HG03457 (cell line): Measurements from ENCODE around the gene ITLN1.
"Not testable (repeated sequence)": the region's sequence is repeated elsewhere in the genome, so short reads cannot be mapped to it uniquely, and the experiment has no call there.

Experiments
- ATAC-seq: cut with Tn5 transposase; IDR thresholded peaks from one replicate; pipeline ENCODE4 v1.9.1; 2021; ENCODE audit warnings: moderate number of reproducible peaks; ENCODE audit not compliant: unreplicated experiment

The ITLN1 gene

DNA sequence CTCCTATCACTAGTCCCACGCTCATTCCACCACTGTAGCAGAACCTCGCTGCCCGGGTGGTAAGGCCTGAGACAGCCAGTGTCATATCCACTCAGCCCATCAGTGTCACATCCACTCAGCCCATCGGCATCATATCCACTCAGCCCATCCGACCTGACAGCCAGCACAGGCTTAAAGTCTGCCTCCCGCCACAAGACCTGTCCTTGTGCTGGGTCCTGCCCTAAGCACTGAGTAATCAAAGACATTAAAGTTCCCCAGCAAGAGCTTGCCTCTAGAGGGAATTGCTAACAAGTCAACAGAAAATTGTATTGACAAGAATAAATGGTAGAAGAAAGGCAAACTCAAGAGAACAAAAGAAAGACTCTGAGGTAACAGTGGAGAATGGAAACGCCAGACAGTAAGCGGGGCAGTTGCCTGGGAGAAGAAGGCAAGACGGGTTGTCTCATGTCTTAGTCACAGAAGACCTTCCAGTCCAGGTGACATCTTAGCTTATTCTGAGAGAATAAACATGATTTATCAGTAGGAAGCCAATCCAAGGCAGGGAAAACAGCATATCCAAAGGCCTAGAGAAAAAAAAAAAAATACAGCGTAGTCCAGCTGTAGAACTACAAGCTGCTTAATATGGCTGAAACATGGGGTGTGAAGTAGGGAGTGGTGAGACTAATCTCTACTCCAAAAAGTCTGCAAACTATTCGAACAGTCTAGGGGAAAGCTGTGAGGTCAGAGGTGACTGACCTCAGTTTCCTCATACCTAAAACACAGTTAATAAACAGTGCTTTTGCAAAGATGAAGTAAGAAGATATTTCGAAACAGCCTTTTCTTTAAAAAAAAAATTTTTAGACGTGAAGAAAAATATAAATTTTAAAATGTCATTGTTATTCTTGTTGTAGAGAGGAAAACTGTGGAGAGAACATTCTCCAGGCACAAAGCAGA is 1.1 kb downstream of the ITLN1 start:
- ATAC-seq = no peak

DNA sequence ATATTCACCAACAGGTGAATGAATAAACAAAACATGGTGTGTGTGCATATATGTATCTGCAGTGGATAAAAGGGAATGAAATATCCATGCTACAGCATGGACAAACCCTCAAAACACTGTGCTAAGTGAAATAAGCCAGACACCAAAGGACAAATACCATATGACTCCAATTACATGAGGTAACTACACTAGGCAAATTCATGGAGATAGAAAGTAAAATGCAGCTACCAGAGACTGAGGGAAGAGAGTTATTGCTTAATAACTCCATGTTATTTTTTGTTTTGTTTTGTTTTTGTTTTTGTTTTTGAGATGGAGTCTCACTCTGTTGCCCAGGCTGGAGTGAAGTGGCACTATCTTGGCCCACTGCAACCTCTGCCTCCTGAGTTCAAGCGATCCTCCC is 2.4 kb downstream of the ITLN1 start:
- ATAC-seq = no peak

DNA sequence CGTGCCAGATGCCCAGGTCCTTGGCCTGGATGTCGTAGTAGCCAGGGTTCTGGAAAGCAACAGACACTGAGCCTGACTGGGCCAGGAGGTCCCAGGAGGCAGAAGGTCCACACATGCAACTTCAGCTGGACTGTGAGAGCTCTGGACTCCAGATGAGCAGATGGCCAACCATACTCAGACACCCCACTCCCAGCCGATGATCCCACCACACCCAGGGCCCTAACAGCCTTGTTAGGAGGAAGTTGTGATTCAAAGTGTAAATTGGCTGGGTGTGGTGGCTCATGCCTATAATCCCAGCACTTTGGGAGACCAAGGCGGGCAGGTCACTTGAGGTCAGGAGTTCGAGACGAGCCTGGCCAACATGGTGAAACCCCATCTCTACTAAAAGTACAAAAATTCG is 3.7 kb downstream of the ITLN1 start:
- not testable (repeated sequence) for ATAC-seq

DNA sequence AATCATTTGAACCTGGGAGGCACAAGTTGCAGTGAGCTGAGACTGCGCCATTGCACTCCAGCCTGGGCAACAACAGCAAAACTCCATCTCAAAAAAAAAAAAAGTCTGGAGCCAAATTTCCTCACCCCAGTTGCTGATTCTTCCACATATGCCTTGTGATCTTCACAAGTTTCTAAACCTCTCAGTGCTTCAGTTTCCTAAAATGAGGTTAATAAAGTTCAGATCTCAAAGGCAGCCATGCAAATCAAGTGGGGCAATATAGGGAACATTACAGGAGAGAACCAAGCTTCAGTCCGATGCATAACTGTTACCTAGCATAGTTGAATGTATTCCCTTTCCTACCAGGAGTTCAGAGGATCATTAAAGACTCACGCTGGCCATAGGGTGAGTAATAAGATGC is 4.8 kb downstream of the ITLN1 start:
- ATAC-seq = no peak

DNA sequence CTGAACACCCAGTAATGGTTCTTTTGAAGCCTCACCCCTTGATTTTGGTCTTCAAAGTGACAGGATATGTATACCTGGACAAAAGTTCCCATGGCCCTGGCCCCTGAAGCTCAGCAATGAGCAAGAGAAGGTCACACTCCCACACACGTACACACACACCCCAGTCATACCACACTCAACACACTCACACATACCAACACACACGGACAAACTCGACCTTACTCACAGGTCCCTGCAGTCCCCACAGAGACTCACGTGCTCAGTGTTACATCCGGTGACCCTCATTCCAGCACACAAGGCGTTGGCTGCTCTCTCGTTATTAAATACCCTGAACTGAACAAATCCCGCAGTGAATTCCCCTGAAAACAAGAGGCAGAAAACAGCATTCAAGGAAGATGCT is 5.9 kb downstream of the ITLN1 start:
- no peak for ATAC-seq

DNA sequence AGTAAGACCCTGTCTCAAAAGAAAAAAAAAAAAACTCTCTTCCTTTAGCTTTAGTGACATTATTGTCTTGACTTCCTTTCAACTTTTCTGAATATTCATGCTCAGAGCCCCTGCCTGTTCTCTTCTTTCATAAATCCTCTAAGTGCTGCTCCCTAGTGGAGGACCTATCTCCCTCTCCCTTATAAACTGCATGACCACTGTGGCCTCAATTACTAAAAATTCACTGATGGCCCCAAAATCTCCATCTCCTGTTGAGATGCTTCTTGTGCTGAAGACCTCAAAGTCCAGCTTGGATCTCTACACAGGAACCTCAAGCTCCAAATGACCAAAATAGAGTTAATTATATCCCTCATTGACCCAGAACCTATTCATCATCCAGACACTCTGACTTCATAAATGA is 7.8 kb downstream of the ITLN1 start:
- no peak for ATAC-seq

DNA sequence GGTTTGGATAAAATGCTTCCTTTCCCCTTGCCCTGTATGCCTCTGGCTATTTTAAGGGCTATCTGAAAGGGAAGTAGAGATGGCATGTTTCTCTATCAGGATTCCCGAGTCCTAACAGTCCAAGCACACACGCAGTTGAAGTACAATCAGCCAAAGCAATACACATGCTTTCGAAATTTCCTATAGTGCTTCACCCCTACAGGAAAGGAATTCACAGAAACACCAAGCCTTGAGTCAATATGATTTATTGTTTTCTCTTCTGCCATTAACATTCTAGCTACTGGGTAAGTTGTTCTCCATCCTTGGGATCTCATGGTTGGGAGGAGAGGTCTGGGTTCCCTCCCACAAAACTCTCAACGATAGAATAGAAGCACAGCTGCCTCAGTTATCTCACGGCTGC is 8.7 kb downstream of the ITLN1 start:
- no peak for ATAC-seq

DNA sequence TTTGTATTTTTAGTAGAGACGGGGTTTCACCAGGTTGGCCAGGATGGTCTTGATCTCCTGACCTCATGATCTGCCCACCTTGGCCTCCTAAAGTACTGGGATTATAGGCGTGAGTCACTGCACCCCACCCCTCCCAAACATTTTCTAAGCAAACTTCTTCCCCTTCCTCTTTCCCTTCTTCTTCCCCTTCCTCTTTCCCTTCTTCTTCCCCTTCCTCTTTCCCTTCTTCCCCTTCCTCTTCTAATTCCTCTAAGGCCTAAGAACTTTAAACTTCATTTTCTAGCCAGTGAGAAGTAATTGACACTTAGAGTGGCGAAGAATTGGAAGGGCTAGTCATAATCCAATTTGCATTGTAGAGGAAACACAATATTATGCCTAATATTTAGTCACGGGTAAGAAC is 9.4 kb downstream of the ITLN1 start:
- not testable (repeated sequence) for ATAC-seq

DNA sequence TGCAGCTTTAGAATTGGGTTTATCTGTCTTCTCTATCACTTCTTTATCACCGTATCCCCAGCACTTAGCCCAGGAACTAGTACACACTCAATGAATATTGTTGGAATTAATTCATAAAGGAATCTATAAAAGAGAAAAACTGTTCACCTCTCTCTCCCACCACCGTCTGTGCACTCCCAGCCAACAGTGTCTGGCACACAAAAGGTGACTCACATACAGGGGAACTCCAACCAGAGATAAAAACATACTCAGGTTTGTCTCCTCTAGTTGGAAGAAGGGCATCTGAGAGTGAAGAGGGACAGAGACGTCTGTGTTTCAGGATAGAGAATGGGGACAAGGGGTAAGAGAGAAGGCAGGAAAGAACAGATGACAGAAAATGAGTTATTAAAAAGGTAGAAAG is 10.0 kb downstream of the ITLN1 start:
- no peak for ATAC-seq

DNA sequence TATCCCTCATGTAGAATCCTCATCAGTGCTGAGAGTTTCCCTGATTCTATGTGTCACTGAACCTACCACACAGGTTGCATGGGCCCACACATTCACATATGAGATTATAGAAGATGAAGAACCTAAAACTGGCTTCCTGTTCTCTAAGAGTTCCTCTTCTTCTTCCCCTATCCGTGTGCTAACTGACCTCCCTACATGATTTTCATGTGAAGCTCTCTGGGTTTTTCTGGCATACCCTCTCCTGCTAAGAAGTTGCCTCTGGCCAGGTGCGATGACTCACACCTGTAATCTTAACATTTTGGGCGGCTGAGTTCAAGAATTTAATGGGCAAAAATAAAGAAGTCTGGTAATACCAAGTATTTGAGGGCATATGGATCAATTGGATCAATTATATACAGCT is 16.8 kb downstream of the ITLN1 start:
- ATAC-seq = no peak

DNA sequence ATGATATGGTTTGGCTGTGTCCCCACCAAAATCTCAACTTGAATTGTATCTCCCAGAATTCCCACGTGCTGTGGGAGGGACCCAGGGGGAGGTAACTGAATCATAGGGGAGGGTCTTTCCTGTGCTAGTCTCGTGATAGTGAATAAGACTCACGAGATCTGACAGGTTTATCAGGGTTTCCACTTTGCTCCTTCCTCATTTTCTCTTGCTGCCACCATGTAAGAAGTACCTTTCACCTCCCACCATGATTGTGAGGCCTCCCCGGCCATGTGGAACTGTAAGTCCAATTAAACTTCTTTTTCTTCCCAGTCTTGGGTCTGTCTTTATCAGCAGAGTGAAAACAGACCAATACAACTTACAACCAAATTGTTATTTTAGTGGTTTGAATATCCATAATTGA is 17.3 kb downstream of the ITLN1 start:
- ATAC-seq = not testable (repeated sequence)

DNA sequence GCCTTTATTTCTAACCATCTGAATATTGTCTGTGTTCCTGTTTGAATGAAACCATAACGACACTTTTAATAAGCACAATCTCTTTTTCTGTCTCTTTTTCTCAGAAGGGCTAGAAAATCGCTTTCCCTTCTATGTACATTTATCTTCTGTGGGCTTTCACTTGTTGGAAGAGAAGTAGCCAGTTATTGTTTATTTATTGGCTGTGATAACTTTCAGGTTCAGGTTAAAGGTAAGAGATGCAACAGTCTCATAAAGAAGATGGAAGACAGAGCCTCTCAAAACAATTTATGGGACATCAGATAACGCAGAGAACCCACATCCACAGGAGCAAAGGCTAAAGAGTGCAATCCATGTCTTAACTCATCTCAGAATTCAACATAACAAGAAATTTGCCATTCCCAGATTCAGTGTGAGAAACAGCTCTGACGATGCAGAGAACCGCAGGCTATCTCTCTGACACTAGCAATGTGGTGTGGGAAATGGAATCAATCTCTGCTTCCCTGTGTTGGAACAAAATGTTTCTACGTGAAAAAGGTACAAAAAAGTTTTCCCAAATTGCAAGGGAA is 18.2 kb downstream of the ITLN1 start:
- no peak for ATAC-seq

DNA sequence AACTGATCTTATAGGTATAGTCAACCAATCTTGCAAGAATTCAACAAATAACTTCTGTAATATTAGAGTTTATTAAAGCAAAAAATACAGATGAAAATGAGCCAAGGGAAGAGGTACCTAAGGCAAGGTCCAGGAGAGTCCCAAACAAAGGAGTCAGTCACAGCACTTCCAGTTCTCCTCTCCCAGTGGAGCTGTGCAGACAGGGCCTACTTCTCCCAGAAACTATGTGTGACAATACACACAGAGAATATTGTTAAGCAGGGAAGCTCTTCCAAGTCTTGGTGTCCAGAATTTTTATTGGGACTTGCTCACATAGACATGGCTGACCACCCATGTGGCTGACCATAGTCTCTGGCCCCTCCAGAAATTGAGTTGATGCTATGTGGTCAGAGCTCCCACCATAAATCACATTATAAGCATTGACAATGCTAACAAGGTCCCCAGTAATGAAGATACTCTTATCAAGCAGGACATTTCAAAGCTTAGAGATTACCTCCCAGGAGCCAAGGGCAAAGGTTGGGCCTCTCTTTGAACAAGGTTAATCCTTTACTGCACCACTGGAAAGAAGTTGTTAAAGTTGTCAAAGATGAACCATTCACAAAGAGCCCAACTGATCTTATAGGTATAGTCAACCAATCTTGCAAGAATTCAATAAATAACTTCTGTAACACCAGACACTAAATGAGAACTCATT is 18.8 kb downstream of the ITLN1 start:
- ATAC-seq = no peak

DNA sequence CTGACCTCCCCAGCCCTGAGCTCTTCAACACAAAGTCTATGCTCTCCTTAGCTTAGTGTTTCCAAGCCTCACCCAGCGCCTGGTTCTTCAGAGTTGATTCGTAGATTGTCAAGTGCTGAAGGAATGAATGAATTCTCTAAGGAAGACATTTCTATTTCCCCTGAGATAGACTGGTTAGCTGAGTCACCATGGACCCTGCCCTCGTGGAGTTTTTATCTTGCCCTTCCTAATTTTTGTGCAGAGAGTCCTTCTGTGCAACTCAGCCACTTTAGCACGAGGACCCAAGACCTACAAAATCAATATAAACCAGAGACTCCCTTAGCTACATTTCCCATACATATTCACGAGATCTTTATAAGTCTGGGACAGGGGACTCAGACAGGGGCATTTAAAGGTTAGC is 19.6 kb downstream of the ITLN1 start:
- no peak for ATAC-seq

DNA sequence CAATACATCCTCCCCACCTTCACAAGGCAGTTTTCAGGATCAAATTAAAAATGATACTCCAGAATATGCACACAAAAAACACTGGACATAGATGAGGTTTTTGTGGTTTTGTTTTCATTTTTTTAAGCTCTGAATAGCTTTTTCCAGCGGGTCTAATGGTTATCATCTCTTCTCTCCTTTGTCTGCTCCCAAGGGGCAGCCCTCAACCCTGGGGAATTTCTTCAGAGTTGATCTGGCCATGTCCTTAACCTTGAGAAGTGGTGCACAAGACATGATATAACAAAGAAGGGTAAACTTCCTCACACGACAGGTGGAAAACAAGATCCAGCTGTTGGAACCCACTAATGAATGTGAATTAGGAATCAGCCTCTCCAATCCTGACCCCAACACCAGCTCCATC is 20.8 kb downstream of the ITLN1 start:
- no peak for ATAC-seq

DNA sequence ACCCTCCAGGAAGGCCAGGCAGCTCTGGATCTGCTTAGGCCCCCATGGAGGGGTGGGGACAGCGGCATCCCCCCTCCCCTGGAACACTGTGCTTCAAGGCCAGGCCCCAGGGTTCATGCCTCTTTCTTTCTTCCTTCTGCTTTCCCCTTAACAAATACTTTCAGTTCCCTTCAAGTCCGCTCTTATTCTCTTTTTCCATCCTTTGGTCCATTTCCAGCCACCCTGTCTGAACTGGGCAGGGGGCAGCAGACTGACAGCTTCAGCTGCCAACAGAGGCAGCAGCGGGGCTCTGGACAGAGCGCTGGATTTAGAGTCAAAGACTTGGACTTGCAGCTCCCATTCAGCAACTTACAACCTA is 21.2 kb downstream of the ITLN1 start:
- ATAC-seq = no peak

DNA sequence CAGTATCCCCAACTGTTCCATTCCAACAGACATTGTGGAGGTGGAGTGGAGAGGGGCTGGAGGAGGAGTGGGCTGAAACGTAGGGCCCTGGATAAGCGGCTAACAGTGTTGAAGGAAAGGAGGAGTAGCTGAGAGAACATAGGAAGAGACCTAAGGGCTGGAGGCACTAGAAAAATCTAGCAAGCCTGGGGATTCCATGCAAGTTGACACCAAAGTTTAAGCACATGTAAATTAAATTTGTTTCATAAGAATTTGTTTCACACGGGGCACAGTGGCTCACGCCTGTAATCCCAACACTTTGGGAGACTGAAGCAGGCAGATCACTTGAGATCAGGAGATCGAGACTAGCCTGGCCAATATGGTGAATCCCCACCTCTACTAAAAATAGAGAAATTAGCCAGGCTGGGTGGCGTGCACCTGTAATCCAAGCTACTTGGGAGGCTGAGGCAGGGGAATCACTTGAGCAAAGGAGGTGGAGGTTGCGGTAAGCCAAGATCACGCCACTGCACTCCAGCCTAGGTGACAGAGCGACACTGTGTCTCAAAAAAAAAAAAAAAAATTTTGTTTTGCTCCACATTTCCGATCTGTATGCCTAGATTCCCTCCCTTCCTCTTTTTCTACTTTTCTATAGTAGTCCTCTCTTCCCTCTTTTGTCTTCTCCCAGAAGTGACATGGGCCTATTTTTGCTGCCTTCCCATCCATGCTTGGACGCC is 21.8 kb downstream of the ITLN1 start:
- ATAC-seq = no peak

DNA sequence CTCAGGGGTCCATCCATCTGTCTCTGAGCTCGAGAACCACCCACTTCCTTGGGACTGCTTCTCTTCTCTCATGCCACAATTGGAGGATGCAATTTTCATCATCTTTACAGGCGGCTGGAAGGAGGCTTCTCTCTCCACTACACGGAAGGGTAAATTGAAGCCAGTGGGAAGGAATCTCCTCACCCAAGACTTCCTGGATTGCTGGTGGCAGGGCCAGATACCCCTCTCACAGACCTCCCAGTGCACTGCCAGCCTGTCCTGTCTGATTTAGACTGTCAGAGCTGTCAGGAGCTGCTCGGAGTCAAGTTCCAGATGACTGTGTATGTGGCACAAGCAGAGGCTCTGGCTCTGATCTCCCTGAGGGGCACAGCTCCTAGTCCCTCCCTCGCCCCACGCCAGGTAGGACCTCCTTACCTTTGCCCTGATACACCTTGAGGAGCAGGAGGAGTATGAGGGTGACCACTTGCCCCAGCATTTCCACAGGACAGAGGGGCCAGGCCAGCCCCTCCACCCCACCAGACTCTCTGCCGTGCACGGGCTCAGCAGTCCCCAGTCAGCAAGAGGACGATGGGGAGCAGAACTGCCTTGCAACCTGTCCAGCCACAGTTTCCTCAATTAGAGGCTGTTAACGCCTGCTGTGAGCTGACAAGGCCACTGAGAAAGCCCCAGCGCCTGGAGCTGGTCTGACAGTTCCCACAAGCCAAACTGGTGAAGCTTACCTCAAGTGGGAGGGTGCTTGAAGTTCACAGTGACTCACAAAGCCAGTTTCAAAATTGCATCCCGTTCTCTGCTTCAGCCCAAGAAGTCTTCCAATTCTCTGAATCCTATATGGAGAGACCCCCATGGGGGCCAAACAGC is 22.5 kb downstream of the ITLN1 start, which contains the start of gene CD244:
Gene CD244 (minus strand): TSS at position 685 of the 858 bp plus-strand sequence. CDS start 210 bp downstream, at position 475.
- ATAC-seq = no peak

DNA sequence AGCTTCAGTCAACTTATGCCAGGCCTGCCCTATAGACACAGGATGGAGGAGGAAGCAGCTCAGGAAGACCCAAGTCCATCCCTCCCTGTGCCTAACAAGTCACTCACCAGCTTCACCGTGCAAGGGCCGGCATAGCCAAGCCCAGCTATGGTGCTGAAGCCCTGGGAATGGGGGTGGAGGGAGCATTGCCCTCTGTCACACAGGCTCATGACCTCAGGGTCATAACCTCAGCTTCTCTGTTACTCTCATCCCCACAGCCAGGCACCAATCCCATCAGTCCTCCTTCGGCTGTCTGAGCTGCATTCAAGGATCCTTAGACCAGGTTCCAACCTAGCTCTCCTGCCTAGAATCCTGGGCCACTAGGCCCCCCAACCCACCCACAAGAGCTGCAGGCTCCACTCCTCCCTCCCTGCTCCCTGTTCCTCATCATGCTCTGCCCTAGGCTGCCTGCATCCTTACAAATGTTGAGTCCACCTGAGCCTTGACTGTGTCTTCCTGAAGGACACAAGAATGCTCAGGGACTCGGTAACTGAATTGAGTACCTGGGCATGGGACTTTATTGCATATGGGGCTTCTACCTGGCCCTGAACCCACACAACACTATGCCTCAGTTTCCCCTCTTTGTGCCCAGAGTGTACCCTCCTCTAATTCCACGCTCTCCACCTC is 24.0 kb downstream of the ITLN1 start:
- ATAC-seq = no peak

DNA sequence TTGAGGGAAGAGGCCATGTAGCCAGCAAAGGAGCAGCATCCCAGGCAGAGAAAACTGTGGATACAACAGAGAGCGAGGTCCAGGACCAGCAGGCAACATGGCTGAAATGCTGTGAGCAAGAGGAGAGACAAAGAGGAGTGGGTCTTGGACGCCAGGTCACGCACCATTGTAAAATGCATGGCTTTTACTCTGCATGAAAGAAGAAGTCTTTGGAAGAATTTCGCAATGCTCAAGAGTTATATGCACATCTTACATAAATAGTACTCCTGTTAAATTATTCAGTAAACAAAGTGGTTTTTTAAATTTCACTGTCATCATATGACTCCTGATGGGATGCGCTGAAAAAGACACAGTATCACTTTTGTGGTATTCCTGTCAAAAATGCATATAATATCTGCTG is 25.8 kb downstream of the ITLN1 start:
- ATAC-seq = no peak
